ENCODE results near the gene INCA1. TPM values are rescaled to one million over a fixed set of nuclear protein-coding genes. Genes with fewer than 3 reads are reported as not detected.
A peak's percentile ranks its signal among the peaks of the same experiment; 100 is the strongest.

INCA1 gene
- total and polyA plus RNA-seq, 2 of the 13 experiments (the other 11 are each of a cell fraction or from before 2014, with no cell fraction given), result 0.93 to 2.6 TPM

- TF ChIP-seq ZNF414 (CRISPR knock-in tag; IDR thresholded peaks at IDR 0.05) (no peak), ZNF205 (CRISPR knock-in tag; IDR thresholded peaks at IDR 0.05) (0 out of 2 replicates have a peak, but pooled peaks have one; percentile 23), ZSCAN5A (CRISPR knock-in tag; IDR thresholded peaks at IDR 0.05; ENCODE audit: borderline replicate concordance) (peak; percentile 80; the same call in 1 of the 2 replicates), ZNF605 (CRISPR knock-in tag; IDR thresholded peaks at IDR 0.05) (no peak), PAF1 (CRISPR knock-in tag; IDR thresholded peaks at IDR 0.05) (no peak), ZMYM3 (CRISPR knock-in tag; IDR thresholded peaks at IDR 0.05) (no peak), ZFX (CRISPR knock-in tag; IDR thresholded peaks at IDR 0.05; ENCODE audit: low read depth) (0 out of 2 replicates have a peak, but pooled peaks have one; percentile 13), ZNF138 (CRISPR knock-in tag; IDR thresholded peaks at IDR 0.05; ENCODE audit: low read depth) (0 out of 2 replicates have a peak, but pooled peaks have one; percentile 69), SRY (CRISPR knock-in tag; IDR thresholded peaks at IDR 0.05) (peak; percentile 51; the same call in 1 of the 2 replicates), KAT7 (CRISPR knock-in tag; IDR thresholded peaks at IDR 0.05; ENCODE audit: borderline replicate concordance) (no peak), ZNF564 (CRISPR knock-in tag; IDR thresholded peaks at IDR 0.05) (peak; percentile 88), HMGA1 (CRISPR knock-in tag; conservative IDR thresholded peaks at IDR 0.05) (no peak), ZNF503 (CRISPR knock-in tag; IDR thresholded peaks at IDR 0.05) (peak; percentile 5; the same call in 1 of the 2 replicates), ZNF432 (CRISPR knock-in tag; IDR thresholded peaks at IDR 0.05; ENCODE audit: borderline replicate concordance) (no peak), KDM4B (CRISPR knock-in tag; IDR thresholded peaks at IDR 0.05) (no peak), ZFP36L1 (CRISPR knock-in tag; IDR thresholded peaks at IDR 0.05) (0 out of 2 replicates have a peak, but pooled peaks have one; percentile 50), ZBTB20 (CRISPR knock-in tag; IDR thresholded peaks at IDR 0.05; ENCODE audit: borderline replicate concordance, low read depth) (no peak), ZNF275 (CRISPR knock-in tag; IDR thresholded peaks at IDR 0.05; ENCODE audit: borderline replicate concordance) (0 out of 2 replicates have a peak, but pooled peaks have one; percentile 58), GATA4 (IDR thresholded peaks at IDR 0.05; ENCODE audit: borderline replicate concordance, low read depth) (0 out of 2 replicates have a peak, but pooled peaks have one; percentile 18), CBFB (CRISPR knock-in tag; IDR thresholded peaks at IDR 0.05) (no peak)
Observed at GRCh38 chr17:4949321-4950074, 47.8 kb downstream of the INCA1 start (continued).

Measured in HepG2 (cell line).